H9 (cell line): Measurements from ENCODE around the gene RASAL1. TPM values are rescaled to one million over a fixed set of nuclear protein-coding genes. Genes with fewer than 3 reads are reported as not detected.
A peak's percentile ranks its signal among the peaks of the same experiment; 100 is the strongest.

Source experiments
- DNase-seq: peaks from one replicate; pipeline ENCODE4 v3.0.0-alpha.2; 2017
- H2AFZ ChIP-seq: one replicate; pipeline ENCODE4 v1.6.1; 2013; ENCODE audit warnings: mild to moderate bottlenecking, low read length, control low read depth, moderate library complexity
- H2AK5ac ChIP-seq: 2 replicates; pipeline ENCODE4 v1.6.1; 2013; ENCODE audit warnings: low read length, control low read depth, mixed read lengths; ENCODE audit not compliant: insufficient read length
- H2BK120ac ChIP-seq: one replicate; pipeline ENCODE4 v1.6.1; 2013; ENCODE audit warnings: low read depth, mild to moderate bottlenecking, low read length, control low read depth, inconsistent platforms; ENCODE audit not compliant: poor library complexity, severe bottlenecking
- H2BK12ac ChIP-seq: 2 replicates; pipeline ENCODE4 v1.6.1; 2013; ENCODE audit warnings: low read length, control low read depth, mixed read lengths, low read depth; ENCODE audit not compliant: insufficient read length
- H2BK15ac ChIP-seq: 2 replicates; pipeline ENCODE4 v1.6.1; 2013; ENCODE audit warnings: low read depth, low read length, control low read depth
- H2BK20ac ChIP-seq: one replicate; pipeline ENCODE4 v1.6.1; 2013; ENCODE audit warnings: low read depth, mild to moderate bottlenecking, low read length, control low read depth, inconsistent platforms; ENCODE audit not compliant: poor library complexity, severe bottlenecking
- H2BK5ac ChIP-seq: 2 replicates; pipeline ENCODE4 v1.6.1; 2013; ENCODE audit warnings: low read length, control low read depth, mixed read lengths; ENCODE audit not compliant: insufficient read length
- H3K14ac ChIP-seq: 2 replicates; pipeline ENCODE4 v1.6.1; 2013; ENCODE audit warnings: low read length, control low read depth; ENCODE audit not compliant: insufficient read depth
- H3K18ac ChIP-seq: 2 replicates; pipeline ENCODE4 v1.6.1; 2013; ENCODE audit warnings: low read depth, mild to moderate bottlenecking, mixed read lengths, low read length, control low read depth; ENCODE audit not compliant: insufficient read length
- H3K23ac ChIP-seq: 2 replicates; pipeline ENCODE4 v1.6.1; 2013; ENCODE audit warnings: low read length, control low read depth, mixed read lengths, low read depth; ENCODE audit not compliant: insufficient read length
- H3K23me2 ChIP-seq: 2 replicates; pipeline ENCODE4 v1.6.1; 2013; ENCODE audit warnings: low read depth, mild to moderate bottlenecking, mixed read lengths, low read length, control low read depth; ENCODE audit not compliant: insufficient read length, poor library complexity, severe bottlenecking
- H3K27ac ChIP-seq: 2 replicates; pipeline ENCODE4 v1.5.1; 2013; ENCODE audit warnings: low read length, control low read depth, mixed read lengths, low read depth; ENCODE audit not compliant: insufficient read length
- H3K27me3 ChIP-seq: 2 replicates; pipeline ENCODE4 v1.6.1; 2013; ENCODE audit warnings: low read length, control low read depth, inconsistent platforms; ENCODE audit not compliant: insufficient read depth
- H3K4ac ChIP-seq: 2 replicates; pipeline ENCODE4 v1.6.1; 2013; ENCODE audit warnings: low read depth, mild to moderate bottlenecking, control low read depth, inconsistent platforms, low read length, moderate library complexity
- H3K4me1 ChIP-seq: 2 replicates; pipeline ENCODE4 v1.6.1; 2013; ENCODE audit warnings: low read length, control low read depth, inconsistent platforms; ENCODE audit not compliant: insufficient read depth
- H3K4me2 ChIP-seq: 2 replicates; pipeline ENCODE4 v1.6.1; 2013; ENCODE audit warnings: low read length, control low read depth, mixed read lengths; ENCODE audit not compliant: insufficient read length, insufficient read depth
- H3K56ac ChIP-seq: 2 replicates; pipeline ENCODE4 v1.6.1; 2013; ENCODE audit warnings: low read depth, mild to moderate bottlenecking, mixed read lengths, low read length, control low read depth; ENCODE audit not compliant: insufficient read length
- H3K79me1 ChIP-seq: 2 replicates; pipeline ENCODE4 v1.6.1; 2013; ENCODE audit warnings: low read depth, mild to moderate bottlenecking, moderate library complexity, low read length, control low read depth, inconsistent platforms; ENCODE audit not compliant: insufficient read depth, poor library complexity, severe bottlenecking
- H3K79me2 ChIP-seq: 2 replicates; pipeline ENCODE4 v1.6.1; 2013; ENCODE audit warnings: low read length, control low read depth, inconsistent platforms; ENCODE audit not compliant: insufficient read depth
- H3K9ac ChIP-seq: 2 replicates; pipeline ENCODE4 v1.6.1; 2013; ENCODE audit warnings: low read length, control low read depth, mixed read lengths; ENCODE audit not compliant: insufficient read length; ENCODE audit errors: extremely low read depth
- H3K9me3 ChIP-seq: one replicate; pipeline ENCODE4 v1.6.1; 2013; ENCODE audit warnings: low read depth, low read length, inconsistent platforms; ENCODE audit not compliant: control insufficient read depth
- H3T11ph ChIP-seq: one replicate; pipeline ENCODE4 v1.6.1; 2013; ENCODE audit warnings: mild to moderate bottlenecking, low read length, control low read depth, inconsistent platforms
- H4K20me1 ChIP-seq: one replicate; pipeline ENCODE4 v1.6.1; 2013; ENCODE audit not compliant: control insufficient read depth, insufficient read length, insufficient read depth
- H4K5ac ChIP-seq: 2 replicates; pipeline ENCODE4 v1.6.1; 2013; ENCODE audit warnings: low read depth, mild to moderate bottlenecking, mixed read lengths, low read length, control low read depth; ENCODE audit not compliant: insufficient read length
- H4K8ac ChIP-seq: replicated peaks from 2 replicates; pipeline ENCODE4 v1.6.1; 2013; ENCODE audit warnings: low read length, control low read depth, mixed read lengths, low read depth; ENCODE audit not compliant: insufficient read length
- H4K91ac ChIP-seq: 2 replicates; pipeline ENCODE4 v1.6.1; 2013; ENCODE audit warnings: low read depth, mild to moderate bottlenecking, moderate library complexity, mixed read lengths, low read length, control low read depth; ENCODE audit not compliant: insufficient read length
- H3K27ac Mint-ChIP-seq, 3 experiments: 2 replicates in 2 of 3; 3 replicates in 1 of 3; pipeline ENCODE4 v1.8.0; 2020 to 2021; ENCODE audit warnings: mixed read lengths in 3 of 3, mild to moderate bottlenecking in 1 of 3, moderate library complexity in 1 of 3
- H3K27me3 Mint-ChIP-seq: 2 replicates; pipeline ENCODE4 v1.8.0; 2021; ENCODE audit warnings: low read depth, mild to moderate bottlenecking, moderate library complexity, mixed read lengths
- H3K36me3 Mint-ChIP-seq, 3 experiments: 2 replicates in 2 of 3; 3 replicates in 1 of 3; pipeline ENCODE4 v1.8.0; 2020 to 2021; ENCODE audit warnings: low read depth in 3 of 3, mixed read lengths in 3 of 3; ENCODE audit not compliant: insufficient read depth in 1 of 3
- H3K4me1 Mint-ChIP-seq, 2 experiments: 2 replicates each; pipeline ENCODE4 v1.8.0; 2020; ENCODE audit warnings: mixed read lengths in 2 of 2
- H3K4me3 Mint-ChIP-seq, 2 experiments: 2 replicates in 1 of 2; 3 replicates in 1 of 2; pipeline ENCODE4 v1.8.0; 2020 to 2021; ENCODE audit warnings: mild to moderate bottlenecking in 2 of 2, mixed read lengths in 2 of 2, moderate library complexity in 1 of 2
- H3K9me3 Mint-ChIP-seq, 2 experiments: 2 replicates in 1 of 2; 3 replicates in 1 of 2; pipeline ENCODE4 v1.8.0; 2020; ENCODE audit warnings: mild to moderate bottlenecking in 2 of 2, mixed read lengths in 2 of 2, moderate library complexity in 1 of 2
- CTCF ChIP-seq: fragments of 200-600 bp; sonication (generic); conservative IDR thresholded peaks from 3 replicates; pipeline ENCODE4 v1.8.0; 2021; ENCODE audit warnings: antibody characterized with exemption, mild to moderate bottlenecking
- WGBS: extraction: QIAGEN DNeasy Blood & Tissue Kit; methylation state at CpG from one replicate; pipeline ENCODE4 v1.1.7; 2013; ENCODE audit warnings: missing lambda C conversion rate, low lambda C conversion rate, mixed read lengths; ENCODE audit not compliant: insufficient read length; ENCODE audit errors: extremely low coverage; 5-methylcytosine and 5-hydroxymethylcytosine counted together
- total RNA-seq: library from RNA; stranded (reverse); gene quantifications from 2 replicates; pipeline ENCODE4 v1.2.1, GENCODE V29; 2021

Gene RASAL1
- total RNA-seq, 1 experiment from 2014 or later, result 2.3 TPM

DNA sequence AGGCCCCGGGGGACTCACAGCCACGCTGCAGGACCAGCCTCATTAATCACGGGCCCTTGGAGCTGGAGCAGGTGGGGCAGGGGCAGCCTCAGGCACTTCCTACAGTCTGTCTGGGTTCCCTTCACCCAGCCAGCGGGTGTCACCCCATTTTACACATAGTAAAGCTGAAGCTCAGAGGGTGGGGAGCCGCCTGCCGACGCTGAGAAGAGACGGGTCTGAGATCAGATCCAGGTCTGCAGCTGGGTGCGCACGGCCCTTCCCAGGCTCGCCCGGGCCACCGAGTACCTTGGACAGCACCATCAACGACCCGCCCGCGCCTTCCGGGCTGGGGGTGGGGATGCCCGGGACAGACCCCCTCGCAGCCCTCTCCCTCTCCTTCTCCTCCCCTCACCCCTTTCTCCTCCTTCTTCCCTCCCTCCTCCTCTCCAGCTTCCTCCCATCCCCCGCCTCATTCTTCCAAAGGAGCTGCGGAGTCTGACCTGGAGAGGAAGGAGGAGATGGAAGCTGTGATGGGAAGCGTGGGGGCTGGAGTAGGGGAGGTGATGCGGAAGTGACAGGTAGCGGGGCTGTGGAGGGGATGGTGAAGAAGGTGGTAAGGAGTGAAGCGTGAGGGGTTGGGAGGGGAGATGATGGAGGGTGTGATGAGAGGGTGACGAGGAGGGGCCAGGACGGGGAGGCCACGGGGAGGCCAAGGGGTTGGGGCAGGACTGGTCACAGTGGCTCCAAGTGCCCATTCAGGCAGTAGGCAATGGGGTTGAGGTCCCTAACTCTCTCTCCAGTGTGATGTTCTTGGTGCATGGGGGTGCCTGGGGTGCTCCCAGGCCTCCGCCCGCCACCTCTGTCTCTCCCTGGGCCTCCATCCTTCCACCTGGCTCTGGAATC is 70.2 kb downstream of the RASAL1 start:
- Histone ChIP-seq H3K14ac (no peak overlapping the region), H2BK12ac (no peak overlapping the region), H4K20me1 (no peaks in the 10 kb centered on the region), H2AFZ (no peak overlapping the region), H3K9me3 (no peaks in the 10 kb centered on the region), H3K79me1 (no peaks in the 10 kb centered on the region), H3K27me3 (no peaks in the 10 kb centered on the region), H4K5ac (no peak overlapping the region), H3K56ac (no peak overlapping the region), H3K27ac (no peak overlapping the region), H3K79me2 (no peaks in the 10 kb centered on the region), H3K23me2 (peaks cover 2% of the 10 kb centered on the region), H3K4ac (no peak overlapping the region), H2BK120ac (no peak overlapping the region), H3K4me2 (peak overlapping the region; percentile 3), H3K23ac (no peak overlapping the region), H2AK5ac (no peak overlapping the region), H2BK5ac (no peak overlapping the region), H3T11ph (no peak overlapping the region), H3K18ac (no peak overlapping the region), H4K8ac (no peak overlapping the region), H3K9ac (no peak overlapping the region), H3K4me1 (peaks cover 4% of the 10 kb centered on the region; the same call in 1 of the 2 replicates), H4K91ac (no peak overlapping the region), H2BK20ac (no peak overlapping the region), H2BK15ac (no peak overlapping the region)
- Mint-ChIP-seq H3K9me3 (no peaks in the 10 kb centered on the region; a peak in 1 of 5 replicates), H3K4me3 (peak overlapping the region; percentile 22 to 56; a peak in 4 of 5 replicates), H3K27me3 (peaks cover 17% of the 10 kb centered on the region), H3K27ac (no peak overlapping the region), H3K36me3 (no peaks in the 10 kb centered on the region), H3K4me1 (peaks cover 18 to 36% of the 10 kb centered on the region in 2 experiments)
- peak; percentile 85 for DNase-seq
- WGBS, result 100% methylated on average over 1 of the region's 31 CpGs
- no peak for TF ChIP-seq CTCF
